Heart left ventricle (tissue), 16 donors: ENCODE data around the gene CELF6. TPM values are rescaled to one million over a fixed set of nuclear protein-coding genes. Genes with fewer than 3 reads are reported as not detected.

Source experiments
- ATAC-seq, 4 donors: fragments of 200-7000 bp; cut with Tn5 transposase; one replicate each; pipeline ENCODE4 v1.9.1; 2020 to 2022; ENCODE audit warnings: moderate library complexity in 4 of 4, mild to moderate bottlenecking in 3 of 4, moderate number of reproducible peaks in 1 of 4
- DNase-seq, 5 donors: peaks; one replicate each; pipeline ENCODE4 v3.0.0-alpha.2; 2020
- H3K27ac ChIP-seq, 12 donors: fragments of 200-600 bp; sonication (generic) in 4 of 12; one replicate each; pipeline versions ENCODE4 v1.5.0 to v1.8.0; 2016 to 2022; ENCODE audit warnings: mild to moderate bottlenecking in 2 of 12
- H3K27me3 ChIP-seq, 9 donors: fragments of 200-600 bp; sonication (generic) in 2 of 9; one replicate each; pipeline versions ENCODE4 v1.5.1 to v1.8.0; 2016 to 2022; ENCODE audit warnings: mild to moderate bottlenecking in 3 of 9
- H3K36me3 ChIP-seq, 9 donors: fragments of 200-600 bp; sonication (generic) in 2 of 9; one replicate each; pipeline versions ENCODE4 v1.5.0 to v1.8.0; 2018 to 2022; ENCODE audit warnings: mild to moderate bottlenecking in 2 of 9
- H3K4me1 ChIP-seq, 12 donors: fragments of 200-600 bp; sonication (generic) in 4 of 12; one replicate each; pipeline versions ENCODE4 v1.5.0 to v1.8.0; 2016 to 2022; ENCODE audit warnings: mild to moderate bottlenecking in 3 of 12
- H3K4me3 ChIP-seq, 12 donors: fragments of 200-600 bp; sonication (generic) in 4 of 12; one replicate each; pipeline versions ENCODE4 v1.5.0 to v1.8.0; 2017 to 2022; ENCODE audit warnings: mild to moderate bottlenecking in 9 of 12, moderate library complexity in 4 of 12
- H3K9me3 ChIP-seq, 12 donors: fragments of 200-600 bp; sonication (generic) in 4 of 12; one replicate each; pipeline versions ENCODE4 v1.5.0 to v1.8.0; 2016 to 2022; ENCODE audit warnings: mild to moderate bottlenecking in 1 of 12
- CTCF ChIP-seq, 12 donors: fragments of 200-600 bp; sonication (generic) in 4 of 12; IDR thresholded peaks; one replicate each; pipeline versions ENCODE4 v1.5.0 to v1.8.0; 2018 to 2022; ENCODE audit warnings: antibody characterized with exemption in 12 of 12, mild to moderate bottlenecking in 5 of 12
- POLR2A ChIP-seq, 2 donors: fragments of 450-650 bp; IDR thresholded peaks; one replicate each; pipeline ENCODE4 v1.6.1; 2017; ENCODE audit warnings: antibody characterized with exemption in 2 of 2, mild to moderate bottlenecking in 2 of 2, moderate library complexity in 2 of 2
- WGBS, 4 donors: extraction: QIAGEN DNeasy Blood & Tissue Kit in 2 of 4; methylation state at CpG; one replicate each; pipeline versions ENCODE4 v1.1.5 to v1.1.7; 2013 to 2018; 5-methylcytosine and 5-hydroxymethylcytosine counted together
- intact Hi-C, 10 donors: fragments of 100-400 bp; cut with DNase I; formaldehyde crosslinking; loops; one replicate each; pipeline versions ENCODE4 v1.11.1 to v1.14.2; 2022
- polyA plus RNA-seq, 2 donors: library from polyadenylated mRNA; stranded (reverse); fragments of 200-250 nt; gene quantifications; one replicate each; pipeline ENCODE4 v1.2.3, GENCODE V29; 2013
- total RNA-seq, 9 donors: library from RNA; depleted of rRNA in 2 of 9; stranded (reverse); fragments of >200 nt in 2 of 9; fragmentation: NEBNext Ultra II Directional in 3 of 9; extraction: Animal tissue kit (Norgen Biotek cat#: 25700) in 3 of 9; gene quantifications; one replicate each; pipeline versions ENCODE4 v1.1.0 to v1.2.4, GENCODE V29; 2016 to 2023
- donor health status: ischemic (EF 13 %, LVEDD 7.1; RV severe dilation, severe dysfunction).
- donor health status: healthy with polysubstance abuse.
- donor health status: DM: no; HTN: yes; CAD: no.
- donor health status: DM: no; HTN: no; CAD: no.
- donor health status: ischemic (EF 25% LVEDD 6.9; RV normal size, moderate dysfunction).
- donor health status: ischemic (EF 25% LVEDD 5.7; RV mildly dilated, moderate dysfunction).
- donor health status: healthy.
- donor health status: DM: yes; HTN: yes; CAD: no.
- donor health status: ischemic (EF 35%, LVEDD 5.7; RV mildly dilated, moderate dysfunction).
- donor health status: nonischemic (EF 11% LVEDD 7.7; RV severe dilation, severe dysfunction).
- donor health status: DM: yes; HTN: yes; CAD: no.
- donor health status: PGD.
- donor health status: ischemic (EF 29% LVEDD 5.4; RV normal size, mild dysfunction).
- donor health status: nonischemic (EF 23%, LVEDD 6.1; RV moderate dilation, normal function).

Gene CELF6
- total and polyA plus RNA-seq, 11 donors = 0.31 to 1.4 (median 0.87) TPM

DNA sequence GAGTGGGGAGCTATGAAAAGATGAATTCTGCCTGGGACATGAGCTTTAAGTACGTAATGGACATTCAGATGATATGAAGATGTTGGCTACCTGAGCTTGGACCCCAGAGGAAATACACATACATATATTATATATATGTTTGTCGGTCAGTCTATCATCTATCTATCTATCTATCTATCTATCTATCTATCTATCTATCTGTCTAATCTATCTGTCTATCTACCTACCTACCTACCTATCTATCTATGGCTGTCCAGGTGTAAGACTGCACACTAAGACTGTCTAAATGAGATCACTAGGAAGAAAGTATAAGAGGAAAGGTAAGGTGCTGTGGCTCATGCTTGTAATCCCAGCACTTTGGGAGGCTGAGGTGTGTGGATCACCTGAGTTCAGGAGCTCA is 18.2 kb upstream of the CELF6 start:
- 96 to 99% (median 98%) methylated on average over 2 of the region's 2 CpGs for WGBS, 4 donors
- Histone ChIP-seq H3K4me3 (no peak overlapping the region), H3K4me1 (peaks cover 0 to 21% (median 0%) of the 10 kb centered on the region in 12 donors), H3K9me3 (peaks cover 0 to 7% (median 0%) of the 10 kb centered on the region in 12 donors), H3K36me3 (peaks cover 0 to 44% (median 30%) of the 10 kb centered on the region in 9 donors), H3K27me3 (no peaks in the 10 kb centered on the region), H3K27ac (peak overlapping the region in 1 of 12 donors; percentile 69)
- TF ChIP-seq CTCF (IDR thresholded peaks at IDR 0.05) (no peak), POLR2A (IDR thresholded peaks at IDR 0.05) (no peak)
- ATAC-seq (no peak), DNase-seq (no peak)
- intact Hi-C loops = no loop called here

GRCh38 chr15:72334842-72335241 is 14.9 kb upstream of the CELF6 start:
- H3K9me3 ChIP-seq = peaks cover 0 to 7% (median 0%) of the 10 kb centered on the region in 12 donors
- H3K4me3 ChIP-seq = no peak overlapping the region
- WGBS, 4 donors = 83 to 95% (median 92%) methylated on average over 2 of the region's 2 CpGs
- TF ChIP-seq POLR2A (IDR thresholded peaks at IDR 0.05) = no peak
- TF ChIP-seq CTCF (IDR thresholded peaks at IDR 0.05) = no peak
- no peak for DNase-seq
- no peak overlapping the region for H3K27ac ChIP-seq
- H3K36me3 ChIP-seq = peaks cover 0 to 41% (median 17%) of the 10 kb centered on the region in 9 donors
- intact Hi-C loops = no loop called here
- peaks cover 0 to 15% (median 0%) of the 10 kb centered on the region in 12 donors for H3K4me1 ChIP-seq
- no peaks in the 10 kb centered on the region for H3K27me3 ChIP-seq
- ATAC-seq = no peak

- no peak for DNase-seq
- no peak for ATAC-seq
- Histone ChIP-seq H3K9me3 (peaks cover 0 to 7% (median 0%) of the 10 kb centered on the region in 12 donors), H3K4me3 (no peak overlapping the region), H3K27ac (no peak overlapping the region), H3K27me3 (no peaks in the 10 kb centered on the region), H3K4me1 (no peaks in the 10 kb centered on the region), H3K36me3 (peaks cover 0 to 38% (median 19%) of the 10 kb centered on the region in 9 donors)
- TF ChIP-seq POLR2A (IDR thresholded peaks at IDR 0.05) (no peak), CTCF (IDR thresholded peaks at IDR 0.05) (no peak)
- intact Hi-C loops = no loop called here
- WGBS, 4 donors = 73 to 89% (median 76%) methylated on average over 3 of the region's 3 CpGs
Observed at GRCh38 chr15:72331021-72331420, 11.1 kb upstream of the CELF6 start.

DNA sequence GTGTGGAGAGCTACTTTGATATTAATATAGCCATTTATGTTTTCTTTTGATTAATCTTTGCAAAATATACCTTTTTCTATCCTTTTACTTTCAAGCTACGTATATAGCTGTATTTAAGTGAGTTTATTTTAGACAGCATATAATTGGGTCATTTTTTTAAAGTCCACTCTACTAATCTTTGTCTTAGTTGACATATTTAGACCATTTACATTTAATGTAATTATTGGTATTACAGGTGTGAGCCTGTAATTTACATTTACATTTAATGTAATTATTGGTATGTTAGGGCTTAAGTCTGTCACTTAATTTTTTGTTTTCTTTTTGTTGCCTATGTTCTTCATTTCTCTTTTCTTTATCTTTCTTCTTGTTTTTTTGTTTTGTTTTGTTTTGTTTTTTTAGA is 3.8 kb upstream of the CELF6 start:
- Histone ChIP-seq H3K4me3 (no peak overlapping the region), H3K27me3 (no peaks in the 10 kb centered on the region), H3K9me3 (peaks cover 0 to 12% (median 0%) of the 10 kb centered on the region in 12 donors), H3K4me1 (peaks cover 0 to 14% (median 6%) of the 10 kb centered on the region in 12 donors), H3K36me3 (peaks cover 0 to 22% (median 15%) of the 10 kb centered on the region in 9 donors), H3K27ac (no peak overlapping the region)
- DNase-seq = no peak
- intact Hi-C loops = no loop called here
- no peak for ATAC-seq
- TF ChIP-seq POLR2A (IDR thresholded peaks at IDR 0.05) = no peak
- TF ChIP-seq CTCF (IDR thresholded peaks at IDR 0.05) = no peak
- 93 to 100% (median 99%) methylated on average over 1 of the region's 1 CpG for WGBS, 4 donors
